Fibroblast of pulmonary artery (primary cell): Measurements from ENCODE around the gene KIF21B.

Experiments
- DNase-seq: peaks from one replicate; pipeline ENCODE4 v3.0.0-alpha.2; 2010; ENCODE audit warnings: low read depth
- H3K4me3 ChIP-seq: replicated peaks from 2 replicates; pipeline ENCODE4 v1.5.1; 2011; ENCODE audit warnings: low read depth, mild to moderate bottlenecking, control low read depth, low read length, moderate library complexity
- TF ChIP-seq, protein P1 (sequence below): IDR thresholded peaks from 2 replicates; pipeline ENCODE4 v1.5.1; 2011; ENCODE audit warnings: mild to moderate bottlenecking, control low read depth, low read length, inconsistent platforms; ENCODE audit errors: missing control alignments

KIF21B gene

DNA sequence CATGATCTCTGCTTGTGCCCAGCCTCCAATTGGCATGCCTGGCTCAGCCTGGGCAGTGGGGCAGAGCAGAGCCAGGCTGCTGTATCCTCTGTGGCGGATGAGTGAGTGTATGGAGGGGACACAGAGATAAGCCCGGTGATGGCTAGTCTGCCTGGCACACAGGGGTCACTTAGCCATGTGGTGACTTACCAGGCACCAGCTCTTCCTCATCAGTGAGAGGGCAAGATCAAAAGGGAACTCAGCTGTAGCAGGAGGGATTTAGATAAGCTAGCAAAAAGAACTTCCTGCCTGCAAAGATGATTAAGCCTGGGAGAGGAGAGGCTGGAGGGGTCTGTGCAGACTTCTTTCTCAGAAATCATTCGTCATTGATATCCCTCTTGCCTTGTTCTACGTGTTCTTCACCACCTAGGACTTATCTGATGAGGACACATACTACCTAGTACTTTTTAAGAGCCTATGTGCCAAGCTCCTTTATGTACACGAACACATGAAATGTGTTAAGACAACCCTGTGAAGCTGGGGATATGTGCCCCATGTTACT, 7.9 kb downstream of the KIF21B start:
- DNase-seq = no peak
- H3K4me3 ChIP-seq = no peak overlapping the region
- TF ChIP-seq, protein P1, sequence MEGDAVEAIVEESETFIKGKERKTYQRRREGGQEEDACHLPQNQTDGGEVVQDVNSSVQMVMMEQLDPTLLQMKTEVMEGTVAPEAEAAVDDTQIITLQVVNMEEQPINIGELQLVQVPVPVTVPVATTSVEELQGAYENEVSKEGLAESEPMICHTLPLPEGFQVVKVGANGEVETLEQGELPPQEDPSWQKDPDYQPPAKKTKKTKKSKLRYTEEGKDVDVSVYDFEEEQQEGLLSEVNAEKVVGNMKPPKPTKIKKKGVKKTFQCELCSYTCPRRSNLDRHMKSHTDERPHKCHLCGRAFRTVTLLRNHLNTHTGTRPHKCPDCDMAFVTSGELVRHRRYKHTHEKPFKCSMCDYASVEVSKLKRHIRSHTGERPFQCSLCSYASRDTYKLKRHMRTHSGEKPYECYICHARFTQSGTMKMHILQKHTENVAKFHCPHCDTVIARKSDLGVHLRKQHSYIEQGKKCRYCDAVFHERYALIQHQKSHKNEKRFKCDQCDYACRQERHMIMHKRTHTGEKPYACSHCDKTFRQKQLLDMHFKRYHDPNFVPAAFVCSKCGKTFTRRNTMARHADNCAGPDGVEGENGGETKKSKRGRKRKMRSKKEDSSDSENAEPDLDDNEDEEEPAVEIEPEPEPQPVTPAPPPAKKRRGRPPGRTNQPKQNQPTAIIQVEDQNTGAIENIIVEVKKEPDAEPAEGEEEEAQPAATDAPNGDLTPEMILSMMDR = no peak

DNA sequence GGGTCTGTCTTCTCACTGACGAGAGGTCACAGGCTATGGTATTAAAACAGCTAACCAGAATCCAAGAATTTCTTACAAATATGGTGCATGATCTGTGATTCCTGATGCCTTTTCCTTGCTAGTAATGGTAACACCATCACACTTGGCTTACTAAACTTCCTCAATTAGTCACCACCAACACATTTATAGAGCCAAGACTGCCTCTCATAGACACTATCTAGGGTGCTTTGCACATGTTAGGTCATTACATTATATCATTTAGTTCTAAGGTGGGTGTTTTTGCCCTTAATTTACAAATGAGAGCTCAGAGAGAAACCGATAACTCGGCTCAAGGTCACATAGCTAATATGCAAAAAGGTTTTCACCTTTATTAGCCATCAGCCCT, 8.7 kb downstream of the KIF21B start:
- no peak for DNase-seq
- H3K4me3 ChIP-seq = no peak overlapping the region
- TF ChIP-seq, protein P1 = no peak

DNA sequence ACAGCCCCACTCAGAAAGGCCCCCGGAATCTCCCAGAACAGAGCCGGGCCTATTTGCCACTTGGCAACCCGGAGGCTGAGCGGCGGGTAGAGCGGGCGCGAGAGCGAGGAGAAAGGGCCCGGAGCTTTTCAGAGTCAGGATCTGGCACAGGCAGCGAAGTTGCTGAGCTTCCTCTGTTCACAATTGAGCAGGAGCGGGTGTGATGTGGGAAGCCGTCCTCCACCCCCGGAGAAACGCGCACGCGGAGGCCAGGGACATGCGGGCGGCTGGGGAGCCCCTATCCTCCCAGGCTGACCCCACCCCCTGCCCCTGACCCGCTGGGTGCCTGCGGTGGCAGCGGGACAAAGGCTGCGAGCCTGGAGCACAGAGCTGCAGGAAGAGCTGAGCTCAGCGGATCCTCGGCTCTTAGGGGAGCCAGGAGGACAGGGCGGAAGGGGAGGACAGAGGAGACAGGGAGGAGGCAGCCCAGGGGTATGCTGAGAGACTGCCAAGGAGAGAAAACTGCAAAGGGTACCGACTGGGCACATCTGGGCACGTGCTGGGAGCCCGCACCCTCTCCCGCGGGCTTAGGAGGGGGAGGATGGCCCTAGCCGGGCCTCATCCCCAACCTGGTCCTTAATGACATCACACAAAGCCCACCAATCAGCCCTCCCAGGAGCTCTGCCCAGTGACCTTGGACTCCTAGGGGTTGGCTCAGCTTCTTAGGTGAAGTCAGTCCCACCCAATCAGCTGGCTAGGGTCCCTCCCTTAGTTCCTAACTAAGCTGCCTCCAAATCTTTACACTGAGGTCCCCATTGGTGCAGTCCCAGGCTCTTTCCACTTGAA, 9.3 kb downstream of the KIF21B start:
- TF ChIP-seq, protein P1 = no peak
- DNase-seq = no peak

DNA sequence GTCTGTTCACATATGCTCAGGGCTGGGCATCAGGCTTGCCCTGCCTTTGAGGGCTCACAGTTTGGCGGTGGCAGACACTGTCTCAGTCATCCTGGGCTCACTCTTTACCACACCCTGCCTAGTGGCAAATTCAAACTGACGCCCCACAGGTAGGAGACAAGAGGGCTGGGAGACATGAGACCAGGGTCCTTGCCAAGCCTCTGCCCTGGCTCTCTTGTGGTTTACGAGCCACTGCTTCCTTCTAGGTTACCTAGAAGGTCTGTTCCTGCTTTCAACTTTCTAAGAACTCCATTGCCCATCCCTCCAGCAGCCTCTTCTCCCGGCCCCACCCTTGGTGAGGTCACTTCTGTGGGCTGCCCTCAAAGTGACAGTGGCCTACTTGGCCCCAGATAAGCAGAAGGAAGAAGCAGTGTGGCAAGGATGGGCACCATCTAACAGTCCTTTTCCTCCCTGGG, 10.5 kb downstream of the KIF21B start:
- TF ChIP-seq, protein P1 = no peak
- no peak for DNase-seq

More for the DNA sequence above, 9.3 kb downstream of the KIF21B start:
- no peak overlapping the region for H3K4me3 ChIP-seq

DNA sequence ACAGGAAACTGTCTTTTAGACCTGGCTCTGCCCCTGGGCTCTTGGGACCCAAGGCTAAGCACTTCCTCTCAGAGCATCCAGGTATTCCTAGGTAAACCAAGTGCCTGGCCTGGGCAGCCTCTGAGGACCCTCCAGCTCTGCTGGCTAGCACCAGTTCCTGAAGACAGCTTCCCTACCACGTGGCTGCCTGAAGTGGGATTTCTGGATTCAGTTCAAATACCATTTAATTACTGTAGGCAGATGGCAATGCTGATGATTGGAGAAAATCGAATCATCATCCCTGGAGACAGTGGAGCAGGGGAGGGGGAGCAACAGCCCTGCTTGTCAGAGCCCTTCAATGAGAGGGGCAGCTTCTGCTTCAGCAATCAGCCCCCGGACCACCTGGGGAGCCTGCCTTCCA, 11.9 kb downstream of the KIF21B start:
- no peak for DNase-seq
- H3K4me3 ChIP-seq = no peak overlapping the region
- TF ChIP-seq, protein P1 = no peak

More for the DNA sequence above, 10.5 kb downstream of the KIF21B start:
- H3K4me3 ChIP-seq = no peak overlapping the region

DNA sequence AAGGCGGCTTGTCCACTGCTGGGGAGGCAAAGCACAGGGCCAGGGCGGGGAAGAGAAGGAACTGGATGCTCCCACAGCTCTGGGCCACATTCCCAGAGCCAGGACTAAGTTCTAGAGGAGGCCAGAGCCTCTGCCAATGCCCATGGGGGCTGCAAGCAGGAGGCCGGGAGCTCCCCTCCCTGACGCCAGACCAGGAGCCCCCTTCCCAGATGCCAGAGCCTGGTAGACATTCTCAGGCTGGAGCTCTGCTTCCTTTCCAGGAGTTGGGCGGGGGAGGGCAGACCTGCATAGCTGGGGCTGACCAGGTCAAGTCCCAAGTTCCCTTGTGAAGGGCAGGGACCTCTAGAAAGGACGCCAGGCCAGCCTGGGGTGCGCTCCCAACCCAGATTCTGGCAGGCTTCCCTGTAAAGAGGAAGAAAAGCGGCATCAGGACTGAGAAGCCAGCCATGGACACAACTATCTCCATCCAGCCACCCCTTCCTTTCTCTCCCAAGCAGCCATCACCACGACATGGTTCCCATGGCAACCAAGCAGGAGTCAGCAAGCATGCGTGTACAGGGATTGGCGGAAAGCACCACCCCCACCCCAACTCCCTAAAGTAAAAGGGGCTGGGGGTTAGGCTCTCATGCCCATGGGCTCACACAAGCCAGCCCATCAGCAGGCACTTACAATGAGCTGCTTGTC, 13.4 kb downstream of the KIF21B start:
- no peak for DNase-seq
- TF ChIP-seq, protein P1 = no peak
- no peak overlapping the region for H3K4me3 ChIP-seq
